Stimulated activated naive CD8-positive, alpha-beta T cell treated with anti-CD3 and anti-CD28 coated beads, Interleukin-15, amount 100 ng/mL, for 72 hours (primary cell): ENCODE results near the gene SCIMP.

Experiments
- ATAC-seq: fragments of 150-1000 bp; cut with Tn5 transposase; 2 replicates; pipeline ENCODE4 v1.10.0; 2021; ENCODE audit warnings: mild to moderate bottlenecking, moderate library complexity
- DNase-seq, 2 donors: peaks; one replicate each; pipeline ENCODE4 v3.0.0; 2021 to 2022
- H3K27ac Mint-ChIP-seq, 2 donors: one replicate each; pipeline ENCODE4 v1.8.0; 2022; ENCODE audit warnings: mild to moderate bottlenecking in 2 of 2, mixed read lengths in 2 of 2, moderate library complexity in 2 of 2
- H3K27me3 Mint-ChIP-seq: one replicate; pipeline ENCODE4 v1.8.0; 2022; ENCODE audit warnings: mixed read lengths
- H3K4me1 Mint-ChIP-seq: one replicate; pipeline ENCODE4 v1.8.0; 2022; ENCODE audit warnings: mild to moderate bottlenecking, mixed read lengths
- H3K4me3 Mint-ChIP-seq, 2 donors: one replicate each; pipeline ENCODE4 v1.8.0; 2022; ENCODE audit warnings: mild to moderate bottlenecking in 2 of 2, mixed read lengths in 2 of 2, moderate library complexity in 1 of 2
- H3K9me3 Mint-ChIP-seq, 2 donors: one replicate each; pipeline ENCODE4 v1.8.0; 2022; ENCODE audit warnings: mixed read lengths in 2 of 2

The SCIMP gene

GRCh38 chr17:5234645-5235576 is at the start of gene SCIMP:
TSS of gene SCIMP (minus strand) at chr17:5234860. CDS start at chr17:5234755, 105 bp downstream.
- Mint-ChIP-seq H3K4me1 (peaks cover 39% of the 10 kb centered on the region), H3K9me3 (peaks cover 0 to 4% of the 10 kb centered on the region in 2 donors), H3K27ac (peak within 1 kb of the TSS in 1 of 2 donors; percentile 79), H3K27me3 (no peaks in the 10 kb centered on the region), H3K4me3 (peak within 1 kb of the TSS in 1 of 2 donors; percentile 3)
- DNase-seq: no peak
- ATAC-seq: no peak

- peak overlapping the region; percentile 90 for H3K4me3 Mint-ChIP-seq
- H3K27ac Mint-ChIP-seq: peak overlapping the region in 1 of 2 donors; percentile 55
- H3K4me1 Mint-ChIP-seq: peaks cover 50% of the 10 kb centered on the region
- no peaks in the 10 kb centered on the region for H3K9me3 Mint-ChIP-seq
- H3K27me3 Mint-ChIP-seq: no peaks in the 10 kb centered on the region
- ATAC-seq: no peak
- no peak for DNase-seq
Observed at GRCh38 chr17:5283571-5284315, 49.1 kb upstream of the SCIMP start.

- Mint-ChIP-seq H3K27me3 (no peaks in the 10 kb centered on the region), H3K27ac (peak overlapping the region; percentile 93 to 96), H3K9me3 (no peaks in the 10 kb centered on the region), H3K4me3 (peak overlapping the region; percentile 90), H3K4me1 (peaks cover 40% of the 10 kb centered on the region)
- DNase-seq (no peak), ATAC-seq (peak; percentile 68)
Observed at GRCh38 chr17:5282642-5283217, 48.1 kb upstream of the SCIMP start.

GRCh38 chr17:5281814-5282641 is 47.4 kb upstream of the SCIMP start, which contains the start of gene RABEP1:
TSS of gene RABEP1 (plus strand) at chr17:5282284. CDS start at chr17:5282487, 203 bp downstream.
- peak within 1 kb of the TSS; percentile 93 to 96 for H3K27ac Mint-ChIP-seq
- no peaks in the 10 kb centered on the region for H3K27me3 Mint-ChIP-seq
- DNase-seq: peak; percentile 92 to 93
- peak; percentile 88 for ATAC-seq
- peaks cover 36% of the 10 kb centered on the region for H3K4me1 Mint-ChIP-seq
- H3K4me3 Mint-ChIP-seq: peak within 1 kb of the TSS; percentile 90
- no peaks in the 10 kb centered on the region for H3K9me3 Mint-ChIP-seq

- peak; percentile 80 for ATAC-seq
- Mint-ChIP-seq H3K4me3 (no peak overlapping the region), H3K27ac (no peak overlapping the region), H3K4me1 (peaks cover 7% of the 10 kb centered on the region), H3K9me3 (no peaks in the 10 kb centered on the region), H3K27me3 (no peaks in the 10 kb centered on the region)
- peak in 1 of 2 donors; percentile 35 for DNase-seq
Observed at GRCh38 chr17:5272322-5272721, 37.7 kb upstream of the SCIMP start.

GRCh38 chr17:5269241-5269960 is 34.7 kb upstream of the SCIMP start:
- DNase-seq (no peak), ATAC-seq (no peak)
- H3K4me3 Mint-ChIP-seq: no peak overlapping the region
- H3K27me3 Mint-ChIP-seq: no peaks in the 10 kb centered on the region
- peaks cover 7% of the 10 kb centered on the region for H3K4me1 Mint-ChIP-seq
- H3K9me3 Mint-ChIP-seq: no peaks in the 10 kb centered on the region
- no peak overlapping the region for H3K27ac Mint-ChIP-seq

- no peaks in the 10 kb centered on the region for H3K4me1 Mint-ChIP-seq
- ATAC-seq (no peak), DNase-seq (no peak)
- H3K27me3 Mint-ChIP-seq: no peaks in the 10 kb centered on the region
- H3K9me3 Mint-ChIP-seq: no peaks in the 10 kb centered on the region
- no peak overlapping the region for H3K27ac Mint-ChIP-seq
- no peak overlapping the region for H3K4me3 Mint-ChIP-seq
Observed at GRCh38 chr17:5264893-5265292, 30.2 kb upstream of the SCIMP start.

- DNase-seq (no peak), ATAC-seq (no peak)
- H3K9me3 Mint-ChIP-seq: no peaks in the 10 kb centered on the region
- no peak overlapping the region for H3K4me3 Mint-ChIP-seq
- no peaks in the 10 kb centered on the region for H3K27me3 Mint-ChIP-seq
- H3K27ac Mint-ChIP-seq: no peak overlapping the region
- no peaks in the 10 kb centered on the region for H3K4me1 Mint-ChIP-seq
Observed at GRCh38 chr17:5263441-5263840, 28.8 kb upstream of the SCIMP start.

- Mint-ChIP-seq H3K9me3 (no peaks in the 10 kb centered on the region), H3K4me3 (no peak overlapping the region), H3K27me3 (no peaks in the 10 kb centered on the region), H3K4me1 (no peaks in the 10 kb centered on the region), H3K27ac (peak overlapping the region in 1 of 2 donors; percentile 30)
- ATAC-seq (no peak), DNase-seq (no peak)
Observed at GRCh38 chr17:5262416-5262991, 27.8 kb upstream of the SCIMP start.

GRCh38 chr17:5260542-5260941 is 25.9 kb upstream of the SCIMP start:
- Mint-ChIP-seq H3K27ac (no peak overlapping the region), H3K4me1 (no peaks in the 10 kb centered on the region), H3K4me3 (no peak overlapping the region), H3K9me3 (no peaks in the 10 kb centered on the region), H3K27me3 (no peaks in the 10 kb centered on the region)
- DNase-seq (no peak), ATAC-seq (no peak)

GRCh38 chr17:5257124-5257523 is 22.5 kb upstream of the SCIMP start:
- ATAC-seq (no peak), DNase-seq (no peak)
- Mint-ChIP-seq H3K27me3 (no peaks in the 10 kb centered on the region), H3K9me3 (no peaks in the 10 kb centered on the region), H3K27ac (no peak overlapping the region), H3K4me1 (peaks cover 15% of the 10 kb centered on the region), H3K4me3 (no peak overlapping the region)

- no peaks in the 10 kb centered on the region for H3K9me3 Mint-ChIP-seq
- ATAC-seq (no peak), DNase-seq (no peak)
- no peaks in the 10 kb centered on the region for H3K27me3 Mint-ChIP-seq
- H3K27ac Mint-ChIP-seq: peak overlapping the region in 1 of 2 donors; percentile 50
- H3K4me3 Mint-ChIP-seq: no peak overlapping the region
- H3K4me1 Mint-ChIP-seq: peaks cover 15% of the 10 kb centered on the region
Observed at GRCh38 chr17:5254903-5255521, 20.4 kb upstream of the SCIMP start.

- H3K9me3 Mint-ChIP-seq: no peaks in the 10 kb centered on the region
- H3K4me1 Mint-ChIP-seq: peaks cover 21% of the 10 kb centered on the region
- H3K4me3 Mint-ChIP-seq: no peak overlapping the region
- DNase-seq (no peak), ATAC-seq (no peak)
- peak overlapping the region in 1 of 2 donors; percentile 78 for H3K27ac Mint-ChIP-seq
- H3K27me3 Mint-ChIP-seq: no peaks in the 10 kb centered on the region
Observed at GRCh38 chr17:5254414-5254813, 19.8 kb upstream of the SCIMP start.

GRCh38 chr17:5249615-5250014 is 15.0 kb upstream of the SCIMP start:
- no peaks in the 10 kb centered on the region for H3K27me3 Mint-ChIP-seq
- no peaks in the 10 kb centered on the region for H3K9me3 Mint-ChIP-seq
- DNase-seq (peak; percentile 63 to 66), ATAC-seq (peak; percentile 93)
- no peak overlapping the region for H3K4me3 Mint-ChIP-seq
- no peak overlapping the region for H3K27ac Mint-ChIP-seq
- H3K4me1 Mint-ChIP-seq: peaks cover 20% of the 10 kb centered on the region
